Endothelial cell of umbilical vein (primary cell): ENCODE results near the gene INPP5A. TPM values are rescaled to one million over a fixed set of nuclear protein-coding genes. Genes with fewer than 3 reads are reported as not detected.

Experiments used
- BruUV-seq: library from RNA; stranded (reverse); fragments of 400-500 nt; replicated peaks from 2 replicates; lab custom pipeline; 2021; lab: Mats Ljungman, UMichigan
- CTCF ChIA-PET: fragments of 300-600, 350-600 bp; sonication (Branson Sonifier 250); formaldehyde crosslinking; loops from one replicate; lab custom pipeline; 2021; ENCODE audit warnings: antibody characterized with exemption, inconsistent platforms; lab: Charles Lee
- POLR2A ChIA-PET: fragments of 300-600, 350-600 bp; sonication (Branson Sonifier 250); formaldehyde crosslinking; loops from one replicate; lab custom pipeline; 2021; ENCODE audit warnings: antibody characterized with exemption, inconsistent platforms; lab: Charles Lee
- DNase-seq: peaks from one replicate; pipeline ENCODE4 v3.0.0-alpha.2; 2011; ENCODE audit warnings: low read depth, low spot score
- FAIRE-seq: peaks from 2 replicates; lab custom pipeline; 2011; peaks lifted over from hg19 to GRCh38; lab: Jason Lieb, UNC
- H2AFZ ChIP-seq: 2 replicates; pipeline ENCODE4 v1.6.0; 2012; ENCODE audit warnings: low read depth, low read length, control low read depth, inconsistent platforms
- H3K27ac ChIP-seq: 2 replicates; pipeline ENCODE4 v1.5.1; 2011; ENCODE audit warnings: low read depth, mild to moderate bottlenecking, control low read depth, low read length, moderate library complexity; ENCODE audit not compliant: insufficient read depth
- H3K27me3 ChIP-seq, 2 experiments: 2 replicates each; pipeline versions ENCODE4 v1.6.0 to v1.6.1; 2011; ENCODE audit warnings: low read length in 2 of 2, mixed read lengths in 1 of 2; ENCODE audit not compliant: control insufficient read depth in 2 of 2, insufficient read depth in 2 of 2
- H3K36me3 ChIP-seq, 2 experiments: 2 replicates in 1 of 2; 3 replicates in 1 of 2; pipeline ENCODE4 v1.5.1; 2011; ENCODE audit warnings: low read length in 2 of 2, mild to moderate bottlenecking in 1 of 2, moderate library complexity in 1 of 2; ENCODE audit not compliant: control insufficient read depth in 2 of 2, insufficient read depth in 2 of 2; ENCODE audit errors: extremely low read depth in 1 of 2
- H3K4me1 ChIP-seq: 3 replicates; pipeline ENCODE4 v1.5.1; 2011; ENCODE audit warnings: mild to moderate bottlenecking, low read length; ENCODE audit not compliant: control insufficient read depth, insufficient read depth; ENCODE audit errors: extremely low read depth
- H3K4me2 ChIP-seq: 2 replicates; pipeline ENCODE4 v1.6.1; 2011; ENCODE audit warnings: low read length, control low read depth, mixed read lengths; ENCODE audit not compliant: insufficient read depth
- H3K4me3 ChIP-seq, 3 experiments: fragments of 200-600 bp in 1 of 3; sonication (generic), shearing (Covaris generic) in 1 of 3; replicated peaks in 1 of 3; 2 replicates each; pipeline ENCODE4 v1.5.1; 2011 to 2016; ENCODE audit warnings: control low read depth in 3 of 3, low read length in 3 of 3, mild to moderate bottlenecking in 2 of 3, inconsistent platforms in 1 of 3, low read depth in 1 of 3, moderate library complexity in 1 of 3; ENCODE audit not compliant: insufficient read depth in 1 of 3
- H3K79me2 ChIP-seq: 2 replicates; pipeline ENCODE4 v1.6.0; 2012; ENCODE audit warnings: low read length, inconsistent platforms; ENCODE audit not compliant: control insufficient read depth, insufficient read depth
- H3K9ac ChIP-seq: replicated peaks from 2 replicates; pipeline ENCODE3; 2011; ENCODE audit warnings: low read length, control low read depth; ENCODE audit not compliant: insufficient read depth; ENCODE audit errors: extremely low read depth
- H3K9me1 ChIP-seq: replicated peaks from 3 replicates; pipeline ENCODE4 v1.6.0; 2011; ENCODE audit warnings: mild to moderate bottlenecking, low read length; ENCODE audit not compliant: control insufficient read depth, insufficient read depth; ENCODE audit errors: extremely low read depth
- H3K9me3 ChIP-seq: replicated peaks from 2 replicates; pipeline ENCODE4 v1.5.1; 2012; ENCODE audit warnings: low read length, inconsistent platforms; ENCODE audit not compliant: control insufficient read depth, insufficient read depth
- H4K20me1 ChIP-seq: replicated peaks from 2 replicates; pipeline ENCODE3; 2011; ENCODE audit warnings: mild to moderate bottlenecking, low read length; ENCODE audit not compliant: control insufficient read depth, insufficient read depth; ENCODE audit errors: extremely low read depth
- CTCF ChIP-seq, 2 donors: IDR thresholded peaks; 1 replicate in 1 of 2; 2 replicates in 1 of 2; pipeline ENCODE4 v1.5.1; 2011; ENCODE audit warnings: low read length in 2 of 2, mild to moderate bottlenecking in 2 of 2, moderate library complexity in 2 of 2, control low read depth in 1 of 2, inconsistent platforms in 1 of 2, low read depth in 1 of 2; ENCODE audit not compliant: insufficient read depth in 1 of 2; ENCODE audit errors: extremely low read depth in 1 of 2
- EZH2 ChIP-seq: IDR thresholded peaks from 2 replicates; pipeline ENCODE4 v1.6.1; 2012; ENCODE audit warnings: borderline replicate concordance, low read depth, mild to moderate bottlenecking, moderate library complexity, low read length, inconsistent platforms; ENCODE audit not compliant: severe bottlenecking
- FOS ChIP-seq: IDR thresholded peaks from 2 replicates; pipeline ENCODE4 v1.6.1; 2011; ENCODE audit warnings: mild to moderate bottlenecking, low read length, moderate library complexity, borderline replicate concordance; ENCODE audit not compliant: insufficient read depth
- GATA2 ChIP-seq: IDR thresholded peaks from 2 replicates; pipeline ENCODE4 v1.7.0; 2011; ENCODE audit warnings: low read depth, mild to moderate bottlenecking, moderate library complexity, mixed read lengths, low read length; ENCODE audit not compliant: insufficient read length, insufficient read depth
- JUN ChIP-seq: IDR thresholded peaks from 2 replicates; pipeline ENCODE4 v1.6.1; 2011; ENCODE audit warnings: borderline replicate concordance, low read depth; ENCODE audit not compliant: insufficient read length, insufficient read depth
- MAX ChIP-seq: IDR thresholded peaks from 2 replicates; pipeline ENCODE4 v1.6.1; 2011; ENCODE audit not compliant: insufficient read depth, insufficient read length
- MYC ChIP-seq: IDR thresholded peaks from one replicate; pipeline ENCODE4 v1.6.1; 2011; ENCODE audit warnings: mild to moderate bottlenecking, low read depth, low read length
- POLR2A ChIP-seq: IDR thresholded peaks from 2 replicates; pipeline ENCODE4 v1.6.1; 2012; ENCODE audit warnings: low read depth, mild to moderate bottlenecking, control low read depth, low read length
- POLR2AphosphoS5 ChIP-seq: IDR thresholded peaks from 2 replicates; pipeline ENCODE4 v1.6.1; 2012; ENCODE audit warnings: low read depth, mild to moderate bottlenecking, control low read depth, low read length, moderate library complexity; ENCODE audit not compliant: insufficient read depth
- dilution Hi-C: fragments of 300-500 bp; cut with MboI; formaldehyde crosslinking; loops from one replicate; pipeline ENCODE4 v1.15.0; 2019; ENCODE audit warnings: low sequenced_read_pairs; ENCODE audit not compliant: extremely low pct_ligation_motif_present
- intact Hi-C: fragments of 100-400 bp; cut with micrococcal nuclease; formaldehyde crosslinking; loops from one replicate; pipeline ENCODE4 v1.10.0; 2022
- polyA plus RNA-seq, 4 experiments: library from polyadenylated mRNA; depleted of rRNA in 3 of 4; stranded (reverse) in 3 of 4; unstranded in 1 of 4; fragments of >200 nt; gene quantifications; 2 replicates each; pipeline versions ENCODE4 v1.2.1 to v1.2.3, GENCODE V29; 2011 to 2012; ENCODE audit warnings: missing spikeins in 1 of 4
- total RNA-seq: library from RNA; stranded (reverse); gene quantifications from 2 replicates; pipeline ENCODE4 v1.2.3, GENCODE V29; 2021

INPP5A gene
- total and polyA plus RNA-seq, 2 donors (not counting 3 experiments of a cell fraction or from before 2014, with no cell fraction given) = 22.9 to 33.2 TPM

- intact Hi-C loops = no loop called here
- Histone ChIP-seq H3K36me3 (no peaks in the 10 kb centered on the region), H3K79me2 (peaks cover 12% of the 10 kb centered on the region), H4K20me1 (no peaks in the 10 kb centered on the region), H3K9me3 (no peaks in the 10 kb centered on the region), H3K27me3 (no peaks in the 10 kb centered on the region), H3K9me1 (no peaks in the 10 kb centered on the region), H3K4me3 (no peak overlapping the region), H2AFZ (no peak overlapping the region), H3K4me1 (no peaks in the 10 kb centered on the region), H3K4me2 (no peak overlapping the region), H3K9ac (no peak overlapping the region), H3K27ac (no peak overlapping the region)
- no TSS peak for BruUV-seq
- DNase-seq (no peak), FAIRE-seq (no peak)
- POLR2A ChIA-PET = no interaction called here
- TF ChIP-seq EZH2 = no peak
- no peak for TF ChIP-seq FOS
- no peak for TF ChIP-seq POLR2A
- TF ChIP-seq MAX = no peak
- TF ChIP-seq GATA2 = no peak
- dilution Hi-C loops = no loop called here
- CTCF ChIA-PET = no interaction called here
Observed at GRCh38 chr10:132546567-132547420, 9.2 kb downstream of the INPP5A start.

GRCh38 chr10:132547421-132547861 is 9.9 kb downstream of the INPP5A start:
- no peaks in the 10 kb centered on the region for H3K27me3 ChIP-seq
- ChIA-PET POLR2A (no interaction called here), CTCF (no interaction called here)
- no peaks in the 10 kb centered on the region for H3K4me1 ChIP-seq
- TF ChIP-seq GATA2 (no peak), FOS (no peak), CTCF (IDR thresholded peaks at IDR 0.05; ENCODE audit: extremely low read depth in 1 of 2, insufficient read depth in 1 of 2, low read depth in 1 of 2, low read length in 2 of 2) (no peak), JUN (no peak), EZH2 (no peak), POLR2AphosphoS5 (no peak), MYC (no peak), POLR2A (no peak)
- H3K9me3 ChIP-seq = no peaks in the 10 kb centered on the region
- no peak for FAIRE-seq
- no peak overlapping the region for H3K4me2 ChIP-seq
- no peak overlapping the region for H2AFZ ChIP-seq
- no peaks in the 10 kb centered on the region for H4K20me1 ChIP-seq
- no peak overlapping the region for H3K4me3 ChIP-seq
- H3K79me2 ChIP-seq = peaks cover 8% of the 10 kb centered on the region
- no peak for DNase-seq
- no peaks in the 10 kb centered on the region for H3K36me3 ChIP-seq
- H3K9me1 ChIP-seq = no peaks in the 10 kb centered on the region
- no peak overlapping the region for H3K27ac ChIP-seq
- no peak overlapping the region for H3K9ac ChIP-seq
- dilution Hi-C loops (no loop called here), intact Hi-C loops (no loop called here)
- no TSS peak for BruUV-seq
